AG09319 (cell line): ENCODE measurements around the gene FADS1.

Source experiments
- DNase-seq: peaks from one replicate; pipeline ENCODE4 v3.0.0-alpha.2; 2010; ENCODE audit warnings: low read depth; ENCODE audit errors: extremely low read depth
- CTCF ChIP-seq: IDR thresholded peaks from 2 replicates; pipeline ENCODE4 v1.5.1; 2011; ENCODE audit warnings: low read depth, mild to moderate bottlenecking, inconsistent platforms, low read length, moderate library complexity

The FADS1 gene

DNA sequence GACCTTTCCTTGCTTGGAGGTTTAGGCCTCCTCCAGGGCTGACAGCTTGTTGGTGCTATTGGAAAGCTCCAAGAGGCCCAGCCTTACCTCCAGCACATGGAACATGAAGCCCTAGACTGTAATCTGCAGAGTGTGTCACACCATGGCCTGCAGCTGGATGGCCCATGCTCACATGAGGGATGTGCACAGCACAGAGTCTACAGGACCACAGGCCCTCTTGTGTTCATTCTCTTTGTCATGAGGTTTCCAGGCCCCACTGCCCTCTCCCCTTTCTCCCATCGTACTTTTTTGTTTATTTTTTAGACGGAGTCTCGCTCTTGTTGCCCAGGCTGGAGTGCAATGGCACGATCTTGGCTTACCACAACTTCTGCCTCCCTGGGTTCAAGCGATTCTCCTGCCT lies 10.0 kb downstream of the FADS1 start:
- TF ChIP-seq CTCF, result no peak

GRCh38 chr11:61805146-61805545 lies 11.7 kb downstream of the FADS1 start:
- no peak for TF ChIP-seq CTCF
- DNase-seq, result no peak

More for the DNA sequence above, 10.0 kb downstream of the FADS1 start:
- DNase-seq, result no peak

DNA sequence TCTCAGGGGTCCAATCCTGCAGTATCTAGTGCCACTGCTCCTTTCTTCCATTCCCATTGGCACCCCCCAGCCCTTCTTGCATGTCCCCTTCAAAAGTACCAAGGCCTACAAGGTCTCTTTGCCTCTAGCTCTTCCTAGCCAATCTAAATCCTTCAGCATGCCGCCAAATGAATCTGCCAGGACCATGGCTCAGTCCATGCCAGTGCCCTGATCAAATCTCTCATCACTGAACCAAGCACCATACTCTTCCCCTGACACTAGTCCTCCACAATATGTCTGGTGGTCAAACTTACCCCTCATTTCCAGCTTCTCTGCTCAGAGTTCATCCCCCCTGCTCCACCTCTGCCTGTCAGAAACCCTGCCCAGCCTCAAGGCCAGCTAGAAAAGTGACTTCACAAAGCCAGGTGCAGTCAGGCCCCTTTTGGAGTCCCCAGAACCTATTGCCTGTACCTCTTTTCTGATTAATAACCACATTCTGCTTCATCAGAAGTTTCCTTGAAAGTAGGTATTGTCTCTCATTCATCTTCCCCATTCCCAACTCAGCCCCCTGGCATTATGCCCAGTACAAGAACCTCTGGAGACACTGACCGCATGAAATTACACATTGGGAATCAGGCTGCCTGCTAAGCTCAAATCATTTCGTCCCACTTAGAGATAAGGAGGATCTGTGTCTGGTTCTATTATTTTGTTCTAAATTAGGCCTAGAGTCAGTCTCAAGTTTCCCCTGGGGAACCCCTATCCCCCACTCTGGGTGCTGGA lies 12.7 kb downstream of the FADS1 start:
- no peak for TF ChIP-seq CTCF
- no peak for DNase-seq

- DNase-seq, result no peak
- TF ChIP-seq CTCF, result no peak
These were observed 14.2 kb downstream of the FADS1 start for GRCh38 chr11:61802605-61803004.

- no peak for TF ChIP-seq CTCF
- no peak for DNase-seq
These were observed 16.2 kb downstream of the FADS1 start for GRCh38 chr11:61800331-61801281.

GRCh38 chr11:61799665-61800284 lies 17.0 kb downstream of the FADS1 start:
- TF ChIP-seq CTCF, result no peak

More at GRCh38 chr11:61799665-61800284, 17.0 kb downstream of the FADS1 start:
- DNase-seq, result no peak
